ENCODE measurements around the gene TSPAN19.
"Not testable (repeated sequence)": the region's sequence is repeated elsewhere in the genome, so short reads cannot be mapped to it uniquely, and the experiment has no call there.

The TSPAN19 gene

DNA sequence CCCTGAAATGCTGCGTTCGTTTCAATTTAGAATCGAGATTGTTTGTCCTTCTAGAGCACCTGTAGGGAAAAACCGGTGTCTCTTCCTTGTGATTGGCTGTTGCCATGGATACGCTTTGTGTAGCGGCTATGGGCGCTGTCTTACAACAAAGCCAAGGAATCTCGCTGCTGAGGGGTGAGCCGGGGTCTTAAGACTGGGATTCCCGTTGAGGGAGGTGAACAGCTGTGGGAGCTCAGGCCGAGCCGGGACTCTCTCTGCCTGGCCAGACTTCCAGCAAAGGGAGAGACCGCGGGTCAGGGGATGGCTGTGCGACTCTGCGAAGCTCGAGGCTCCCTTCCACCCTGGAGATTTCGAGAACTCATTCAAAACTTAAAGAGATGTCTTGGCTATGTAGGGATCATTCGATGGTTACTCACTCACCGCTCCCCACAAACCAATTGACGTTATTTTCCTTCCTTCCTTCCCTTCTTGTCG, at the start of gene TSPAN19, which contains the start of gene LRRIQ1:
Gene TSPAN19 (minus strand): TSS at position 44 of the 474 bp plus-strand sequence. CDS start 6,331 bp downstream, outside the sequence.
Gene LRRIQ1 (plus strand): TSS at position 118 of the 474 bp plus-strand sequence. CDS start 1,826 bp downstream, outside the sequence.
- no peak for DNase-seq (ENCODE audit: low read depth)

- DNase-seq (ENCODE audit: low read depth): no peak
Measured at GRCh38 chr12:85085066-85085465, 49.0 kb upstream of the TSPAN19 start.

DNA sequence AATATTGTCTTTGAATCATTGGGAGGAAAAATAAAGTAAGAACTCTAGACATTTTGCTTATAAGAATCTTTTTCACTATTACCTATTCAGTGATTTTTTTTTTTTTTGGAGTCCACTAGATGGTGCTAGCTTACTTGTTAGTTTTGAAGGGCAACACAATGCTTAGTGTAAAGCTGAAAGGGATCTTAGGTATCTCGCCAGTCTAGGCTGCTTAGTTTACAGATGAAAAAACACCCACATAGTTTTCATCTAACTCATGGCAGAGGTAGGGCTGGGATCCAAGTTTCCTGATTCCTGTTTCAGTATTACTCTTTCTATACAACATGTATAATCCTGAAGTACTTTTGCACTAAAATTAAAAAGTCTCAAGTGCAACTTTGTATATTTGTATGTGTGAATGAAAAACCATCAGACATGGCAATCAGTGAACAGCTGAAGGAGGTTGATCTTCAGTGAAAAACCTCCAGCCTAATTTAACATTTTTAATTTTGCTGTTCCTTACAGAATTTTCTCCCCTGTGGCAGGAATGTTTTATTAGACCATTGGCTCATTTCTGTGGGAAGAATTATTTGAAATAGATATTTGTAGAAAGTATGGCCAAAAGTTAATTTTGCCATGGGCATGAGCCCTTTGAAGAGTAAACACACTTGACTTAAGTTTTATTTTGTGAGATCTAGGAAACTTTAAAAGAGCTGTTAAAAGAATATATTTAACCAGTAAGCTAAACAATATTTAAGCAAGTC, 40.8 kb upstream of the TSPAN19 start:
- DNase-seq (ENCODE audit: low read depth): peak; percentile 31

DNA sequence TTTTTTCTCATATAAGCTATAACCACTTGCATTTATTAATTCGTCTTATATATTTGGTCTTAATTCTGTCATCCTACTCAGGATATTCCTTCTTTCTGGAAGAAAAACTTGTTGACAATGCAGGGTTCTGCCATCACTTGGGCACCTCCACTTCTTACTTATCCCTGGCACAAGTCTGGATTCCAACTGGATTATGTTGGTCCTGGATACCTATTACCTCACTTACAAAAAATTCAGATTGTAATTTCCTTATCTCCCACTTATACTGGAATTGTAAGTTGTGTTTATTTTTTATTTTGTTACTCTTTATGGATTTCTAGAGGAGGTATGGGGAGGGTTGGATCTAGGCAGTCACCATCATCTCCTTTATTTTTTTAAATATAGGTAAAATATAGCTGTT, 36.7 kb upstream of the TSPAN19 start:
- DNase-seq (ENCODE audit: low read depth): no peak

GRCh38 chr12:85065837-85066482, 29.9 kb upstream of the TSPAN19 start:
- no peak for DNase-seq (ENCODE audit: low read depth)

DNA sequence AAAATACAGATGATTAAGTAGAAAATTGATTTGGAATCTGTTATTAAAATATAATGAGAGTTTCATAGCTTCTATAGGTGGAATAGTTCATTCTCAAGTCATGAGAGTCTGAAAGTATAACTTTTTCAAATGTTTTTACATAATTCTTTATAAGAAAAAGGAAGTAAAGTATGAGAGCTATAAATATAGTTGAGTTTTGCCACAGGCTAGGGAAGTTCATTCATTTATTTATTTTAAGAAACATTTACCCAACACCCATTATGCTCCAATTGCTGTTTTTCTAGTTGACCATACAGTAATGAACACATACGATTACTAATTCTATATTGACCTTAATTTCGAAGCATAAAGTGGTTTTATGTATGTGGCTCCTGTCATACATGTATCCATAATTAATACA, 24.8 kb upstream of the TSPAN19 start:
- no peak for DNase-seq (ENCODE audit: low read depth)

DNA sequence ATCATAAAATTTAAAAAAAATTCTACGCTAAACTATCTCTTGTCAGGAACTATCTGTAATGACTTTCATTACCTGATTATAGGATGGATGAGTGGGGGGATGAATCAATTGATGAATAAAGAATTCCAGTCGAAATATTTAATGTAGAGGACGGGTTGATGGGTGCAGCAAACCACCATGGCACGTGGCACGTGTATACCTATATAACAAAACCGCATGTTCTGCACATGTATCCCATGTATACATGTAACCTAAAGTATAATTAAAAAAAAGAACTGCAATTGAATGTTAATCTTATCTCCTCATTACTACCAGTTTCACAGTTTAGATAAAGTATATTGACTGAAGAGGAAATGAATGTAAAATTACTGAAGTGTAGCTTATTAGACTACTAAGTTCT, 23.5 kb upstream of the TSPAN19 start:
- DNase-seq (ENCODE audit: low read depth): no peak

DNA sequence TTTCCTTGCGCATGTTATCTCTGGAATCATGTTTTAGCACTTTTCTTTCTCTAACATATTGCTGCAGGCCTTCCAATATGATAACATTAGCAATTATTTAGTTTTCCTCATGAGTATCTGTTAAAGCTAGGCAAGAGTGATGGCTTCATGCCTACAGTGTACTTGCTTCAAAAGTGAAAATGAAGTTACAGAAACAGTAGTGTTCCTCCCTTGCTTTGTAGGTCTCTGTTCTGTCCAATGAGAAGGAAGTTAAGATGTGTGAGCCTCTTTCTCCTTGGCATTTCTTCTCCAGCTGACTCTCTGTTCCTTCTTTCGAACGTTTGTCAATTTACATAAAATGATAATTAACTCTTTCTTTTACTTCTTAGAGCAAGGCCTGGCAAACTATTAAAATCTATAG, 22.3 kb upstream of the TSPAN19 start:
- DNase-seq (ENCODE audit: low read depth): no peak

DNA sequence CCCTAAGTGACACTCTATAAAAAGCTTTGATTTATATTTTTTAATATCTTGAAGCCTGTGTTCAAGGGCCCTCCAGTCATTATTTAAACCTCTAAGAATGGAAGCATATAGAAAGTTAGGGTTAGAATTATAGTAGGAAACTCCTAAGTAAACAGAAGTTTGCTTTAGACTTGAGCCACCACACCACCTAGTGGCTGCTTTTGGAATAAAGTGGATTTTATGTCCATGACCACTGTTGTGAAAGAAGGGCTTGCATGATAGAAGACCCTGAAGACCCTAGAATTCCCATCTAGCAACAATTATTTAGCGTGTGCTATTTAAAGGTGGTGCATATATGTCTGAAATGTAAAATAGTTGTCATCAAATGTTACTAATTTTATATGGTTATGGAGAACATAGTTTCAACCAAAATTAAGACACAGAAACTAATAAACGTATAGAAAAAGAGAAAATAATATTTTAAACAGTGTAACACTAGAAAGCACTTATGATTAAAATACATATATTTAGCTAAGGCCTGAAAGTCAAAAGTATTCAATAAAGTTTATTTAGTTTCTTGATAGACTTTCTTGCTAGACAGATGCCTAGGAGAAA, 21.4 kb upstream of the TSPAN19 start:
- peak; percentile 11 for DNase-seq (ENCODE audit: low read depth)

- no peak for DNase-seq (ENCODE audit: low read depth)
Measured at GRCh38 chr12:85043829-85044228, 7.8 kb upstream of the TSPAN19 start.

GRCh38 chr12:85041395-85041794, 5.3 kb upstream of the TSPAN19 start:
- no peak for DNase-seq (ENCODE audit: low read depth)

- DNase-seq (ENCODE audit: low read depth): no peak
Measured at GRCh38 chr12:85036733-85037132, 656 bp upstream of the TSPAN19 start.

- no peak for DNase-seq (ENCODE audit: low read depth)
Measured at GRCh38 chr12:85029456-85029855, 6.6 kb downstream of the TSPAN19 start.

DNA sequence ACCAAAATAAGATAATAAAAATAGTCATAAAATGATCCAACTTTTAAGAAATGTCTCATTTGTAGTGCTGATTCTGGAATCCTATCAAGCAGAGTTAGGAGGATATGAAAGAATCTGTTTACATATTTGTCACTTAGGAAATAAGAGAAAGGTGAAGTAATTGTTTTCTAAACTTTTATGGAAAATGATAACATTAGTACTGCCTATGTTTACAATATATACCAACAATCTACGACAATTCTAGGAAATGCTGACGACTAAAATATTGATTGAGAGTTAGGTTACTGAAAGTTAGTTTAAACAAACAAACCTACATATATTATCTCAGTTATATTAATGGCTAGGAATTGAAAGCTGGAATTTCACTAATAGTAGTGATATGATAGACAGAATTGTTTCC, 18.0 kb downstream of the TSPAN19 start:
- no peak for DNase-seq (ENCODE audit: low read depth)

- DNase-seq (ENCODE audit: low read depth): no peak
Measured at GRCh38 chr12:85017618-85018017, 18.5 kb downstream of the TSPAN19 start.

DNA sequence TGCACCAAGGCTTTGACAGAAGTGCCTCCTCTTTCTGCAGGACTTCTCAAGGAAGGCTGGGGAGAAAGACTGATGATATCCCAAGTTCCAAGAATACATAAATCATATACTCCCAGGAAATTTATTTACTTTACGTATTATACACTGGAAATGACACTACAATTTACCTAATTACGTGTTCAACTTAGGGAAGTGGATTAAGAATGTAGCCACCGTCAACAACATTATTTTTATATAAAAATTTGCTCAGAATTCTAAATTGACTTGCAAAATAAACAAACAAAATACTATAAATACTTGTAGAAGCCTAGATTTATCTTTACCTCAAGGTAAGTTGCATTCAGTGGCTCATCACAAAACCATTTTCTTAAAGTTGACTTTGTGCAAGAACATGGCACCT, 18.9 kb downstream of the TSPAN19 start:
- DNase-seq (ENCODE audit: low read depth): no peak

GRCh38 chr12:85016413-85016812, 19.7 kb downstream of the TSPAN19 start:
- peak; percentile 38 for DNase-seq (ENCODE audit: low read depth)

- DNase-seq (ENCODE audit: low read depth): no peak
Measured at GRCh38 chr12:85007836-85008235, 28.2 kb downstream of the TSPAN19 start.

- DNase-seq (ENCODE audit: low read depth): no peak
Measured at GRCh38 chr12:85006206-85006605, 29.9 kb downstream of the TSPAN19 start.

DNA sequence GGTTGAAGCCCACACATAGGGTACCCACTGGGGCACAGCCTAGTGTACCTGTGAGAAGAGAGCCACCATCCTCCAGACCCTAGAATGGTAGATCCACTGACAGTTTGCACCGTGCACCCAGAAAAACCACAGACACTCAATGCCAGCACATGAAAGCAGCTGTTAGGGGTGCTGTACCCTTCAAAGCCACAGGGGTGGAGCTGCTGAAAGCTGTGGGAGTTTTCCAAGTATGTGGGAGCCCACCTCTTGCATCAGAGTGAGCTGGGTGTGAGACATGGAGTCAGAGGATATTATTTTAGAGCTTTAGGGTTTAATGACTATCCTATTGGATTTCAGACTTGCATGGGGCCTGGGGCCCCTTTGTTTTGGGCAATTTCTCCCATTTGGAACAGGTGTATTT, 30.5 kb downstream of the TSPAN19 start:
- no peak for DNase-seq (ENCODE audit: low read depth)

- not testable (repeated sequence) for DNase-seq (ENCODE audit: low read depth)
Measured at GRCh38 chr12:85005047-85005446, 31.0 kb downstream of the TSPAN19 start.

- DNase-seq (ENCODE audit: low read depth): no peak
Measured at GRCh38 chr12:85004204-85004603, 31.9 kb downstream of the TSPAN19 start.

- no peak for DNase-seq (ENCODE audit: low read depth)
Measured at GRCh38 chr12:85002778-85003296, 33.2 kb downstream of the TSPAN19 start.
